HL-60 (cell line): ENCODE data around the gene SEPTIN14.
"Not testable (repeated sequence)": the region's sequence is repeated elsewhere in the genome, so short reads cannot be mapped to it uniquely, and the experiment has no call there.

ENCODE experiments used
- DNase-seq, 2 experiments: peaks; one replicate each; pipeline ENCODE4 v3.0.0-alpha.2; 2010 to 2020; ENCODE audit warnings: low read depth in 1 of 2, low spot score in 1 of 2
- H3K27ac ChIP-seq: fragments of 250-450 bp; sonication (Bioruptor Pico); replicated peaks from 2 replicates; pipeline ENCODE4 v1.5.1; 2020; ENCODE audit warnings: mild to moderate bottlenecking, moderate library complexity
- H3K27me3 ChIP-seq: fragments of 250-450 bp; sonication (Bioruptor Pico); 2 replicates; pipeline ENCODE4 v1.5.1; 2021; ENCODE audit warnings: mild to moderate bottlenecking, moderate library complexity; ENCODE audit not compliant: insufficient read depth, poor library complexity, severe bottlenecking
- H3K4me3 ChIP-seq: replicated peaks from 2 replicates; pipeline ENCODE4 v1.5.1; 2011; ENCODE audit warnings: mild to moderate bottlenecking, control low read depth, low read length; ENCODE audit not compliant: insufficient read depth
- CTCF ChIP-seq: IDR thresholded peaks from one replicate; pipeline ENCODE4 v1.5.1; 2011; ENCODE audit warnings: low read length, control low read depth, inconsistent platforms; ENCODE audit not compliant: insufficient read depth
- GABPA ChIP-seq: IDR thresholded peaks from 2 replicates; pipeline ENCODE4 v1.6.1; 2012; ENCODE audit warnings: low read depth
- POLR2AphosphoS5 ChIP-seq: IDR thresholded peaks from 2 replicates; pipeline ENCODE4 v1.6.1; 2012; ENCODE audit warnings: low read depth
- REST ChIP-seq: IDR thresholded peaks from 2 replicates; pipeline ENCODE4 v1.6.1; 2012; ENCODE audit warnings: low read depth; ENCODE audit not compliant: insufficient replicate concordance
- SPI1 ChIP-seq: IDR thresholded peaks from 2 replicates; pipeline ENCODE4 v1.6.1; 2012; ENCODE audit warnings: low read depth, mild to moderate bottlenecking, borderline replicate concordance

Gene SEPTIN14

GRCh38 chr7:55893940-55894339 lies 31.4 kb upstream of the SEPTIN14 start:
- Histone ChIP-seq H3K27me3 (no peaks in the 10 kb centered on the region), H3K4me3 (no peak overlapping the region), H3K27ac (no peak overlapping the region)
- no peak for TF ChIP-seq SPI1
- TF ChIP-seq GABPA, result no peak
- TF ChIP-seq POLR2AphosphoS5, result no peak
- TF ChIP-seq CTCF, result no peak
- TF ChIP-seq REST, result no peak
- no peak for DNase-seq

- H3K27ac ChIP-seq, H3K27me3 ChIP-seq, DNase-seq: not testable (repeated sequence)
- H3K4me3 ChIP-seq, result peak overlapping the region; percentile 49
Measured at GRCh38 chr7:55888378-55888777, 25.8 kb upstream of the SEPTIN14 start.

- H3K27me3 ChIP-seq, result no peaks in the 10 kb centered on the region
- TF ChIP-seq POLR2AphosphoS5 (no peak), CTCF (no peak), SPI1 (no peak), REST (no peak), GABPA (no peak)
- H3K4me3 ChIP-seq, result peak overlapping the region; percentile 49
- no peak for DNase-seq
- peak overlapping the region; percentile 21; the same call in 1 of the 2 replicates for H3K27ac ChIP-seq
Measured at GRCh38 chr7:55887821-55888247, 25.3 kb upstream of the SEPTIN14 start.

GRCh38 chr7:55884321-55884720 lies 21.8 kb upstream of the SEPTIN14 start:
- no peak for DNase-seq
- Histone ChIP-seq H3K27me3 (no peaks in the 10 kb centered on the region), H3K4me3 (no peak overlapping the region), H3K27ac (no peak overlapping the region)
- TF ChIP-seq CTCF (no peak), REST (no peak), POLR2AphosphoS5 (no peak), GABPA (no peak), SPI1 (no peak)
